ENCODE measurements around the gene BRAT1.

BRAT1 gene

GRCh38 chr7:2497500-2498336 lies 57.6 kb downstream of the BRAT1 start:
- no peak for DNase-seq (ENCODE audit: low read depth, low spot score)
- no peak for TF ChIP-seq CTCF (IDR thresholded peaks at IDR 0.05; ENCODE audit: insufficient read depth, low read length, missing control alignments)
- no peak overlapping the region for H3K4me3 ChIP-seq (ENCODE audit: low read depth, low read length)
- CTCF ChIA-PET, result interaction anchor here (1.1 to 1.2 kb wide), 2 partner anchors 20 to 29 kb away, joined by 5 read pairs; no protein-coding TSS in a partner anchor
- POLR2A ChIA-PET, result no interaction called here

GRCh38 chr7:2497065-2497464 lies 58.3 kb downstream of the BRAT1 start:
- no peak for DNase-seq (ENCODE audit: low read depth, low spot score)
- CTCF ChIA-PET, result no interaction called here
- TF ChIP-seq CTCF (IDR thresholded peaks at IDR 0.05; ENCODE audit: insufficient read depth, low read length, missing control alignments), result no peak

GRCh38 chr7:2496375-2496774 lies 58.9 kb downstream of the BRAT1 start:
- no peak overlapping the region for H3K4me3 ChIP-seq (ENCODE audit: low read depth, low read length)
- CTCF ChIA-PET, result no interaction called here
- TF ChIP-seq CTCF (IDR thresholded peaks at IDR 0.05; ENCODE audit: insufficient read depth, low read length, missing control alignments), result no peak
- DNase-seq (ENCODE audit: low read depth, low spot score), result no peak
- POLR2A ChIA-PET, result no interaction called here

More at GRCh38 chr7:2497065-2497464, 58.3 kb downstream of the BRAT1 start:
- H3K4me3 ChIP-seq (ENCODE audit: low read depth, low read length), result no peak overlapping the region
- POLR2A ChIA-PET, result interaction anchor here (0.6 kb wide), 1 partner anchor 17 kb away, joined by 3 read pairs; no protein-coding TSS in a partner anchor

- ChIA-PET CTCF (no interaction called here), POLR2A (no interaction called here)
- no peak for TF ChIP-seq CTCF (IDR thresholded peaks at IDR 0.05; ENCODE audit: insufficient read depth, low read length, missing control alignments)
- no peak for DNase-seq (ENCODE audit: low read depth, low spot score)
- no peak overlapping the region for H3K4me3 ChIP-seq (ENCODE audit: low read depth, low read length)
Observed at GRCh38 chr7:2495418-2496299, 59.7 kb downstream of the BRAT1 start.

GRCh38 chr7:2494191-2495130 lies 60.9 kb downstream of the BRAT1 start:
- no peak for TF ChIP-seq CTCF (IDR thresholded peaks at IDR 0.05; ENCODE audit: insufficient read depth, low read length, missing control alignments)
- POLR2A ChIA-PET, result no interaction called here
- H3K4me3 ChIP-seq (ENCODE audit: low read depth, low read length), result no peak overlapping the region
- CTCF ChIA-PET, result no interaction called here
- no peak for DNase-seq (ENCODE audit: low read depth, low spot score)

All from AG04449 (cell line).